A673 (cell line): ENCODE results near the gene SHMT1. TPM values are rescaled to one million over a fixed set of nuclear protein-coding genes. Genes with fewer than 3 reads are reported as not detected.
"Not testable (repeated sequence)": the region's sequence is repeated elsewhere in the genome, so short reads cannot be mapped to it uniquely, and the experiment has no call there.

Experiments used
- BruUV-seq: library from RNA; stranded (reverse); fragments of 400-500 nt; replicated peaks from 2 replicates; lab custom pipeline; 2021; lab: Mats Ljungman, UMichigan
- CTCF ChIA-PET: fragments of 300-600 bp; sonication (Branson Sonifier 250); formaldehyde crosslinking; loops from one replicate; lab custom pipeline; 2022; ENCODE audit warnings: antibody characterized with exemption; lab: Charles Lee
- POLR2A ChIA-PET: fragments of 300-600 bp; sonication (Branson Sonifier 250); formaldehyde crosslinking; loops from one replicate; lab custom pipeline; 2022; ENCODE audit warnings: antibody characterized with exemption; ENCODE audit not compliant: low non-redundant PET; lab: Charles Lee
- DNase-seq: peaks from one replicate; pipeline ENCODE4 v3.0.0-alpha.2; 2015; ENCODE audit warnings: low spot score
- H3K27ac ChIP-seq: fragments of 200-600 bp; sonication (generic); 2 replicates; pipeline ENCODE4 v1.5.1; 2016; ENCODE audit warnings: mixed run types, low read depth, mild to moderate bottlenecking, mixed read lengths, antibody characterized with exemption, low read length; ENCODE audit not compliant: poor library complexity, severe bottlenecking
- H3K27me3 ChIP-seq: fragments of 200-600 bp; sonication (generic); replicated peaks from 2 replicates; pipeline ENCODE4 v1.6.1; 2017; ENCODE audit warnings: mixed run types, low read depth, mild to moderate bottlenecking, mixed read lengths, antibody characterized with exemption, low read length; ENCODE audit not compliant: insufficient read depth, poor library complexity
- H3K36me3 ChIP-seq: fragments of 200-600 bp; sonication (generic); 2 replicates; pipeline ENCODE4 v1.6.1; 2016; ENCODE audit warnings: mixed run types, mild to moderate bottlenecking, mixed read lengths, antibody characterized with exemption, low read length; ENCODE audit not compliant: insufficient read depth, poor library complexity, severe bottlenecking
- H3K4me1 ChIP-seq: fragments of 200-600 bp; sonication (generic); 2 replicates; pipeline ENCODE4 v1.6.1; 2017; ENCODE audit warnings: mixed run types, mild to moderate bottlenecking, mixed read lengths, antibody characterized with exemption, low read length; ENCODE audit not compliant: insufficient read depth, poor library complexity, severe bottlenecking
- H3K4me3 ChIP-seq: fragments of 200-600 bp; sonication (generic); 2 replicates; pipeline ENCODE4 v1.5.1; 2016; ENCODE audit warnings: low read depth, mixed run types, mild to moderate bottlenecking, mixed read lengths, low read length; ENCODE audit not compliant: poor library complexity, severe bottlenecking
- H3K9me3 ChIP-seq: fragments of 200-600 bp; sonication (generic); 2 replicates; pipeline ENCODE4 v1.6.1; 2016; ENCODE audit warnings: mixed run types, low read depth, mild to moderate bottlenecking, mixed read lengths, antibody characterized with exemption, low read length; ENCODE audit not compliant: poor library complexity, severe bottlenecking
- EZH2 ChIP-seq: fragments of 200-600 bp; sonication (generic); IDR thresholded peaks from 2 replicates; pipeline ENCODE4 v1.6.1; 2017; ENCODE audit warnings: borderline replicate concordance, low read depth, mild to moderate bottlenecking, mixed read lengths, antibody characterized with exemption, low read length; ENCODE audit not compliant: poor library complexity, severe bottlenecking
- intact Hi-C: fragments of 100-400 bp; cut with micrococcal nuclease; formaldehyde crosslinking; loops from one replicate; pipeline ENCODE4 v1.10.0; 2022; ENCODE audit not compliant: unreplicated experiment
- total RNA-seq: library from RNA; stranded (reverse); gene quantifications from 2 replicates; pipeline ENCODE4 v1.2.3, GENCODE V29; 2021
- TF ChIP-seq, protein P1 (sequence below): fragments of 300-800, 200-600 bp; sonication (generic); conservative IDR thresholded peaks from 2 replicates; pipeline ENCODE4 v1.5.1; 2017; ENCODE audit warnings: low read depth, mild to moderate bottlenecking, antibody characterized with exemption, low read length, moderate library complexity, mixed read lengths

SHMT1 gene
- total RNA-seq, 1 experiment from 2014 or later = 54.0 TPM

GRCh38 chr17:18344021-18344420 is 19.3 kb downstream of the SHMT1 start:
- intact Hi-C loops = no loop called here

DNA sequence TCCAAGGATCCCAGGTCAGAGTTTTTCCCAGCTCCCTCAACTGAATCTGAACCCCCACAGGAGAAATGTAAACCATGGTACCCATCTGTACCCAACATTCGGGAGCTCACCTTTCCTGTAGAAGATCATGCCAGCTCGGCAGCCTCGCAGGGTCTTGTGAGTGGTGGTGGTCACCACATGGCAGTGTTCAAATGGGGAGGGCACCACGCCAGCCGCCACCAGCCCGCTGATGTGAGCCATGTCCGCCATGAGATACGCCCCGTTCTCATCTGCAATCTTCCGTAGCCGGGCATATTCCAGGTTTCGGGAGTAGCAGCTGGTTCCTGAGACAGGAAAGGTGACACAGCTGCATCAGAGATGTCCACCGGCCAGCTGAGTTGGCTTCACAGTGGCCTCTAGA is 23.4 kb downstream of the SHMT1 start:
- POLR2A ChIA-PET = no interaction called here
- H3K9me3 ChIP-seq = no peaks in the 10 kb centered on the region
- no peaks in the 10 kb centered on the region for H3K4me1 ChIP-seq
- H3K36me3 ChIP-seq = peaks cover 26% of the 10 kb centered on the region
- H3K27ac ChIP-seq = no peak overlapping the region
- H3K4me3 ChIP-seq = no peak overlapping the region
- DNase-seq = no peak
- H3K27me3 ChIP-seq = no peaks in the 10 kb centered on the region
- intact Hi-C loops = no loop called here
- TF ChIP-seq, protein P1, sequence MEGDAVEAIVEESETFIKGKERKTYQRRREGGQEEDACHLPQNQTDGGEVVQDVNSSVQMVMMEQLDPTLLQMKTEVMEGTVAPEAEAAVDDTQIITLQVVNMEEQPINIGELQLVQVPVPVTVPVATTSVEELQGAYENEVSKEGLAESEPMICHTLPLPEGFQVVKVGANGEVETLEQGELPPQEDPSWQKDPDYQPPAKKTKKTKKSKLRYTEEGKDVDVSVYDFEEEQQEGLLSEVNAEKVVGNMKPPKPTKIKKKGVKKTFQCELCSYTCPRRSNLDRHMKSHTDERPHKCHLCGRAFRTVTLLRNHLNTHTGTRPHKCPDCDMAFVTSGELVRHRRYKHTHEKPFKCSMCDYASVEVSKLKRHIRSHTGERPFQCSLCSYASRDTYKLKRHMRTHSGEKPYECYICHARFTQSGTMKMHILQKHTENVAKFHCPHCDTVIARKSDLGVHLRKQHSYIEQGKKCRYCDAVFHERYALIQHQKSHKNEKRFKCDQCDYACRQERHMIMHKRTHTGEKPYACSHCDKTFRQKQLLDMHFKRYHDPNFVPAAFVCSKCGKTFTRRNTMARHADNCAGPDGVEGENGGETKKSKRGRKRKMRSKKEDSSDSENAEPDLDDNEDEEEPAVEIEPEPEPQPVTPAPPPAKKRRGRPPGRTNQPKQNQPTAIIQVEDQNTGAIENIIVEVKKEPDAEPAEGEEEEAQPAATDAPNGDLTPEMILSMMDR = no peak
- no peak for TF ChIP-seq EZH2
- BruUV-seq = no TSS peak
- CTCF ChIA-PET = no interaction called here

More at GRCh38 chr17:18344021-18344420, 19.3 kb downstream of the SHMT1 start:
- BruUV-seq = TSS peak; percentile 31
- no peak for DNase-seq
- H3K4me1 ChIP-seq = no peaks in the 10 kb centered on the region
- H3K9me3 ChIP-seq = no peaks in the 10 kb centered on the region
- no peak overlapping the region for H3K4me3 ChIP-seq
- POLR2A ChIA-PET = interaction anchor here (0.7 kb wide), 1 partner anchor 63 kb away, joined by 4 read pairs; no protein-coding TSS in a partner anchor
- CTCF ChIA-PET = interaction anchor here (0.6 kb wide), 1 partner anchor 69 kb away, joined by 6 read pairs; no protein-coding TSS in a partner anchor
- TF ChIP-seq, protein P1 = no peak
- no peak for TF ChIP-seq EZH2
- peaks cover 41% of the 10 kb centered on the region for H3K36me3 ChIP-seq
- H3K27ac ChIP-seq = no peak overlapping the region
- no peaks in the 10 kb centered on the region for H3K27me3 ChIP-seq

GRCh38 chr17:18338158-18338557 is 25.2 kb downstream of the SHMT1 start:
- H3K9me3 ChIP-seq, H3K4me1 ChIP-seq, H3K27ac ChIP-seq, H3K4me3 ChIP-seq, intact Hi-C loops, CTCF ChIA-PET, BruUV-seq, H3K27me3 ChIP-seq, DNase-seq, POLR2A ChIA-PET: not testable (repeated sequence)
- peaks cover 31% of the 10 kb centered on the region for H3K36me3 ChIP-seq

DNA sequence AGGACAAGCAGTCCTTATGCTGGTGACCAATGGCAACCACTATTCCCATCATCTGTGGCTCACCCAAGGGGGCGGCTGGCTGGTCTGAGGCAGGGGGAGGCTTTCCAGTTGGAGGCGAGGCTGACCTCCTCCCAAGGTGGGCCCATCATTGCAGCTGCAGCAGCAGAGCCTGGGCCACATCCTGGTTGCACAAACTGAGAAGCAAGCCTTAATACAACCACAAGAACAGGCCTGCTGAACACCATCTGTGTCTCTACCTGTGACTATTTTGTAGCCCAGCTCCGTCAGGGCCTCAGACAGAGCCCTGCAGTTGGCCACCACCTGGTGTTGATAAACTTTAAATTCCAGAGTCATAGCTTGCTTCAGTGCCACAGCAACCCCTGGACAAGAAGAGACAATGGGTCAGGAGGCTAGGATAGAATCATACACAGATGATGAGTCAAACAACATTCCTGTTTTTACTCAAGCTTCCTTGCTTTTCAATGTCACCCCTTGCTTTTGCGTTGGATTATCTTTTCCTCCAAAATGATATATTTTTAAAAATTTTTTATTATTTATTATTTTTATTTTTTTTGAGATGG is 30.4 kb downstream of the SHMT1 start:
- H3K36me3 ChIP-seq = peaks cover 19% of the 10 kb centered on the region
- no peak overlapping the region for H3K27ac ChIP-seq
- no peak for DNase-seq
- no peaks in the 10 kb centered on the region for H3K9me3 ChIP-seq
- no peaks in the 10 kb centered on the region for H3K4me1 ChIP-seq
- CTCF ChIA-PET = no interaction called here
- TF ChIP-seq, protein P1 = no peak
- no peak for TF ChIP-seq EZH2
- BruUV-seq = no TSS peak
- intact Hi-C loops = no loop called here
- H3K27me3 ChIP-seq = no peaks in the 10 kb centered on the region
- POLR2A ChIA-PET = no interaction called here
- H3K4me3 ChIP-seq = no peak overlapping the region
